OCI-LY3 (cell line): Measurements from ENCODE around the gene LCORL.
A peak's percentile ranks its signal among the peaks of the same experiment; 100 is the strongest.

Experiments used
- EZH2phosphoT487 ChIP-seq: fragments of 200-600 bp; shearing (Covaris generic); IDR thresholded peaks from 2 replicates; pipeline ENCODE4 v1.6.1; 2018; ENCODE audit warnings: antibody characterized with exemption, mixed run types, low read depth
- TF ChIP-seq, protein P1 (sequence below): fragments of 200-600, 300-600 bp; sonication (generic); IDR thresholded peaks from 2 replicates; pipeline ENCODE4 v1.5.1; 2014; ENCODE audit warnings: antibody characterized with exemption, low read length, low read depth

DNA sequence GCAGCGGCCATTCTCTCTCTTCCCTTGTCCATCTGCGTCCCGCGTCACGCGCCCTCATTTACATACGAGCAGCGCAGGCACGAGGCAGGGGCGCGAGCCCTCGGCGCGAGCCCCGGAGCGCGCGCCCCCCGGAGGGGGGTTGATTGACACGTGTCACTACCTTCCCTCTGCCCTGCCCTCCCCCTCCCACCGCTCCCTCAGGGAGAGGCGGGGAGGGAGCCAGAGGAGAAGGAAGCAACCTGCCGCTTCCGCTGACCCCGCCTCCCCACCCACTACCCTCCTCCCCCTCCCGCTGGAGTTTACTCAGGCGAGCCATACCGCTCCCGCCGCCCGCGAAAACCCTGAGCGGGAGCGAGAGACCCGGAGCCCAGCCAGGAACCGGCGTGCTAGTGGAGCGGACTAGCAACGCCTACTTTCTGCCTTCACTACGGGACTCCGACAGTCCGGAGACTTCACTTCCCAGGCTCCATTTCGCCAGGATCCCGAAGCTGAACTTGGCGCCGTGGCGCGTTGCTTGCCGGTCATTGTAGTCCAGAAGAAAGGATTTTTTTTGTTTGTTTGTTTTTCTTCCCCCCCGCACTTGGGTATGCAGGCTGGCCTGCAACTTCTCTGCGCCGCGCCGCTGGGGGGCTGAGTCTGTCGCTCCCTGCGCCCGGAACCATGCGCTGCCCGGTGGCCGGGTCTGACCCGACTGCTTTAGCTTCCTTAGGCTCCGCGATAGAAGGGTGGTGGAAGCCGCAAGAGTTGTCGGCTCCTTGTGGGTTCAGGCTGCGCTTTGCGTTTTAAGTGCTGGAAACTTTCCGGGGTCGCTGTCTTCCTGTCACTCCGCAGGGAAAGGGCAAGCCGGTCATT, at the start of gene LCORL:
- TF ChIP-seq, protein P1, sequence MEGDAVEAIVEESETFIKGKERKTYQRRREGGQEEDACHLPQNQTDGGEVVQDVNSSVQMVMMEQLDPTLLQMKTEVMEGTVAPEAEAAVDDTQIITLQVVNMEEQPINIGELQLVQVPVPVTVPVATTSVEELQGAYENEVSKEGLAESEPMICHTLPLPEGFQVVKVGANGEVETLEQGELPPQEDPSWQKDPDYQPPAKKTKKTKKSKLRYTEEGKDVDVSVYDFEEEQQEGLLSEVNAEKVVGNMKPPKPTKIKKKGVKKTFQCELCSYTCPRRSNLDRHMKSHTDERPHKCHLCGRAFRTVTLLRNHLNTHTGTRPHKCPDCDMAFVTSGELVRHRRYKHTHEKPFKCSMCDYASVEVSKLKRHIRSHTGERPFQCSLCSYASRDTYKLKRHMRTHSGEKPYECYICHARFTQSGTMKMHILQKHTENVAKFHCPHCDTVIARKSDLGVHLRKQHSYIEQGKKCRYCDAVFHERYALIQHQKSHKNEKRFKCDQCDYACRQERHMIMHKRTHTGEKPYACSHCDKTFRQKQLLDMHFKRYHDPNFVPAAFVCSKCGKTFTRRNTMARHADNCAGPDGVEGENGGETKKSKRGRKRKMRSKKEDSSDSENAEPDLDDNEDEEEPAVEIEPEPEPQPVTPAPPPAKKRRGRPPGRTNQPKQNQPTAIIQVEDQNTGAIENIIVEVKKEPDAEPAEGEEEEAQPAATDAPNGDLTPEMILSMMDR, result peak; percentile 6; the same call in 1 of the 2 replicates
- TF ChIP-seq EZH2phosphoT487, result no peak
